GM18526 (cell line): ENCODE data around the gene MT1M.

ENCODE experiments used
- POLR2A ChIP-seq: IDR thresholded peaks from 3 replicates; pipeline ENCODE4 v1.6.1; 2011; ENCODE audit not compliant: insufficient read length; ENCODE audit errors: extremely low read depth

MT1M gene

DNA sequence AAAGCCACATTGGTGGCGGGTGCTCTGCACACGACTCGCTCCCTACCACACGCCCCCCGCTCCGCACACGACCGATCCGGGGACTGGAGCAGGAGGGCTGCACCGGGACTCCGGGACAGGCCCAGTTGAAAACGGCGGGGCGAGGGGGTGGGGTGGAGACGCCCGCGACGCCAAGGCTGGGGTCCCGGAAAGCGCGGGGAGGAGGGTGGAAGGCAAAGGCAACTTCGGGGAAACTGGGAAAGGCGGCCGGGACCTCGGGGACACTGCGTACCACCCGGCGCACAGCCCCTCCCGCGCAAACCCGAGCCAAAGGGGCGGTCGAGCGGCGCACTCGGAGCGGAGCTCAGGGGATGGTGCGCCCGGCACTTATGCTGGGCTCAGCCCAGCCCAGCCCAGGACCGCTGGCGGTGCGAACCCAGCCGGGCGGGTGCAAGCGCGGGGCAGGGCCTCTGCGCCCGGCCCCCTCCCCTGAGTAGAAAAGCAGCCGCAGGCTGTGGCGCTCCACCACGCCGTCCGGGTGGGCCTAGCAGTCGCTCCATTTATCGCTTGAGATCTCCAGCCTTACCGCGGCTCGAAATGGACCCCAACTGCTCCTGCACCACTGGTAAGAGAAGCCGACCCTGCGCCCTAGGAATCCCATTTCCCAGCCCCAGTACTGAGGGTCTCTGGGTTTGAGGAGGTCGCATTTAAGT, at the start of gene MT1M:
Gene MT1M (plus strand): TSS at position 504 of the 692 bp plus-strand sequence. CDS start 73 bp downstream, at position 577.
- no peak for TF ChIP-seq POLR2A

- no peak for TF ChIP-seq POLR2A
These were observed 48.9 kb upstream of the MT1M start for GRCh38 chr16:56583351-56584168.

- TF ChIP-seq POLR2A: no peak
These were observed 48.2 kb upstream of the MT1M start for GRCh38 chr16:56584276-56584675.

DNA sequence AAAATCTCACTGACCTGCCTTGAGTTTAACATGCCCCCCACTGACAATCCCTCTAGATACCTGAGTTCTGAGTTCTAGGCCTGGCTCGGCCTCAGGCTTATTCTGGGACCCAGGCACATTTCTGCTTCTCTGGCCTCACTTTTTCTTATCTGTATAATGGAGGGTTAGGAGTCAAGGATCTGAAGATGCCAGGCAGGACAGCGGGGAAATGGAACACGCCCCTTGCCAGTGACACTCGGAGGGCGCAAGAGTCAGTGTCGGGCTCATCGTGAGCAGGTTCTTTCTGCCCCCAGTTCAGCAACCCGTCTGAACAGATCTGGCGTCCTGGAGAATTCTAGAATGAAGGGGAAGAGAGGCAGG, 43.7 kb upstream of the MT1M start:
- no peak for TF ChIP-seq POLR2A

DNA sequence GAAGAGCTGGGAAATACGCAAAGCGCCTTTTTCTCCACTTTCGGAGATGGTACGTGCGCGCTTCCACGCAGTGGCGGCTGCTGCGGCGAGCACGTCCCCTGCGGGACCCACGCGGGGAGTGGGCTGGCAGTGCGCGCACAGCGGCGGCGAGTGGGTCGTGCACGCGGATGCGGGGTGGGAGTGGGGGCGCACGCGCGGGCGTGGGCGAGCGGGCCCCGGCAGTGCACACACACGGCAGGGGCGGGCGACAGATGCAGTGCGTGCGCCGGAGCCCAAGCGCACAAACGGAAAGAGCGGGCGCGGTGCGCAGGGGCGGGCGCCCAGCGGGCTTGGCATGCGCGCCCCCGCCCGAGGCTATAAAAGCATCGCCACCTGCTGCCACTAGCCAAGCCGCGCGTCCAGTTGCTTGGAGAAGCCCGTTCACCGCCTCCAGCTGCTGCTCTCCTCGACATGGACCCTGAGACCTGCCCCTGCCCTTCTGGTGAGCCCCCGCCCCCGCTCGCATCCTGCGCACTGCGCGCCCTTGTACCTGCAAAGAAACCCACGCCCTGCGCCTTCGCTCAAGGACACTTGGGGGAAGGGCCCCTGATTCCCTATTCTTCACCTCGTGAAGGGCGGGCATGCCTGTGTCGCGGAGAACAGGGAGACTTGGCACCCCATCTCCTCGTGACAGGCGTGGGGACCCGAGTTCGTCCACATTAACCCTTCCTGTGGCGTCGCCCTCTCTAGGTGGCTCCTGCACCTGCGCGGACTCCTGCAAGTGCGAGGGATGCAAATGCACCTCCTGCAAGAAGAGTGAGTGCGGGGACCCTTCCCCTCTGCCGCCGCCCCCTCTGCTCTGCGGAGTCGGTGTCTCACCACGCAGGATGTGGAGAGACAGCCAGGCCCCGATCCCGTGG, 43.1 kb upstream of the MT1M start, which contains the start of gene MT3:
Gene MT3 (plus strand): TSS at position 388 of the 899 bp plus-strand sequence. CDS start 63 bp downstream, at position 451.
- TF ChIP-seq POLR2A: no peak

- TF ChIP-seq POLR2A: no peak
These were observed 40.9 kb upstream of the MT1M start for GRCh38 chr16:56591377-56592060.

DNA sequence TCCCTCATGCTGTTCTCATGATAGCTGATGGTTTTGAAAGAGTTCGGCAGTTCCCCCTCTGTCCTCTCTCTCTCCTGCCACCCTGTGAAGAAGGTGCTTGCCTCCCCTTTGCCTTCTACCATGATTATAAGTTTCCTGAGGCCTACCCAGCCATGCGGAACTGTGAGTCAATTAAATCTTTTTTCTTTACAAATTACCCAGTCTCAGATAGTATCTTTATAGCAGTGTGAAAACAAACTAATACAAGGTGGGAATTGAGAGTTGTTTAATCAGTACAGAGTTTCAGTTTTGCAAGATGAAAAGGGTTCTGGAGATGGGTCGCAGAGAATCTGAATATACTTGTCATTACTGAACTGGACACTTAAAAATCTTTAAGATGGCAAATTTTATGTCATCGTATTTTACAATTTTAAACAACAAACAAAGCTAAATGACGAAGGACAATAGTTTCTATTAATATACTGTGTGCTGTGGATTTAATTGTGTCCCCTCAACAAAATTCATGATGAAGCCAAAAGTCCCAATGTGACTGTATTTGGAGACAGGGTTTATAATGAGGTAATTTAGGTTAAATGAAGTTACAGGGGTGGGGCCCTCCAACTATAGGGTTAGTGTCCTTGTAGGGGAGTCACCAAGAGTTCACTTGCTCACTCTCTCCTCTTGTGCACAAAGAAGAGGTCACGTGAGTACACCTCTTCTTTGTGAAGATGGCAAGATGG, 38.7 kb upstream of the MT1M start:
- no peak for TF ChIP-seq POLR2A

GRCh38 chr16:56594292-56594619, 38.2 kb upstream of the MT1M start:
- no peak for TF ChIP-seq POLR2A

- no peak for TF ChIP-seq POLR2A
These were observed 32.0 kb upstream of the MT1M start for GRCh38 chr16:56600398-56600999.

- no peak for TF ChIP-seq POLR2A
These were observed 31.1 kb upstream of the MT1M start for GRCh38 chr16:56601325-56601724.

GRCh38 chr16:56603589-56603988, 28.9 kb upstream of the MT1M start:
- no peak for TF ChIP-seq POLR2A

DNA sequence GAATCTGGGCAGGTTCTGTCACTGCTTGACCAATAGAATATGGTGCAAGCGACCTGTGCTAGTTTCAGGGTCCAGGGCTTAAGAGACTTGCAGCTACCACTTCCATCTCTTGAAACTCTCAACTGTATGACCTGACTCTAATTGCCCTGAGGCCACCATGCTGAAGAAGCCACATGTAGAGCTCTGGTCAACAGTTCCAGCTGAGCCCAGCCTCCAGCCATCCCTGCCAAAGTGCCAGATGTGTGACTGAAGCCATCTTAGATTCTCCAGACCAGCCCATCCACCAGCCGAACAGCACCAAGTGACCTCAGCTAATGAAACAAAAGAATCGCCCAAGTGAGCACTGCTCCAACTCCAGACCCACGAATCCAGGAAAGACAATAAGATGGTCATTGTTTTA, 27.5 kb upstream of the MT1M start:
- TF ChIP-seq POLR2A: no peak

GRCh38 chr16:56605475-56605874, 27.0 kb upstream of the MT1M start:
- TF ChIP-seq POLR2A: no peak

DNA sequence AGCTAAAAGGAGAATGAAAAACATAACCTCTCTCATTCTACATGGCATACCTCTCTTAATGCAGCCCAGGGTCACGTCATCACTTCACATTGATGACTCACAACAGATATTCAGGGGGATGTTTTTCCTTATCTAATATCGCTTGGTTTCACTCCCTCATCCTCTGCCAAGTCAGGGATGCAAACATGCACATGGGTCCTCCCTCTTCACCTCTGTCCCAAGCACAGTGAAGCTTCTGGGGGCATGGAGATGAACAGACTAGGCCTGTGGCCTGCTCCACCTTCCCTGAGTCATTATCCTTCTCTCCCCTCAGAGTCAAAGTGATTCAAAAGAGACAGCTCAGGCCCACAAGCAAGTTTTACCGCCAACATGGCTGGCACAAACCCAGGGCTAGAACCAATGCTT, 26.4 kb upstream of the MT1M start:
- no peak for TF ChIP-seq POLR2A

- TF ChIP-seq POLR2A: no peak
These were observed 25.9 kb upstream of the MT1M start for GRCh38 chr16:56606476-56607108.
